CD4-positive, alpha-beta memory T cell (primary cell): ENCODE data around the gene ARL2BP. TPM values are rescaled to one million over a fixed set of nuclear protein-coding genes. Genes with fewer than 3 reads are reported as not detected.

Source experiments
- CTCF ChIA-PET: fragments of 350-600 bp; sonication (Branson Sonifier 250); formaldehyde crosslinking; loops from one replicate; lab custom pipeline; 2021; ENCODE audit warnings: inconsistent platforms; ENCODE audit not compliant: partially characterized antibody; lab: Charles Lee
- POLR2A ChIA-PET: fragments of 350-600 bp; sonication (Branson Sonifier 250); formaldehyde crosslinking; loops from one replicate; lab custom pipeline; 2021; ENCODE audit not compliant: partially characterized antibody; lab: Charles Lee
- DNase-seq, 5 donors: peaks; one replicate each; pipeline versions ENCODE4 v3.0.0 to v3.0.0-alpha.2; 2020 to 2022; ENCODE audit warnings: mixed read lengths in 1 of 5
- H3K27ac ChIP-seq: one replicate; pipeline ENCODE4 v1.7.0; 2013; ENCODE audit warnings: low read depth, low read length
- H3K27me3 ChIP-seq: 2 replicates; pipeline ENCODE4 v1.7.0; 2013; ENCODE audit warnings: mild to moderate bottlenecking, low read length, moderate library complexity; ENCODE audit not compliant: insufficient read depth
- H3K36me3 ChIP-seq: 2 replicates; pipeline ENCODE4 v1.7.0; 2013; ENCODE audit warnings: mild to moderate bottlenecking, low read length, moderate library complexity; ENCODE audit not compliant: insufficient read depth
- H3K4me1 ChIP-seq: 2 replicates; pipeline ENCODE4 v1.7.0; 2013; ENCODE audit warnings: mild to moderate bottlenecking, low read length, moderate library complexity; ENCODE audit not compliant: insufficient read depth
- H3K4me3 ChIP-seq, 2 donors: one replicate each; pipeline ENCODE4 v1.7.0; 2013; ENCODE audit warnings: low read length in 2 of 2, mild to moderate bottlenecking in 1 of 2
- H3K9me3 ChIP-seq, 2 donors: one replicate each; pipeline ENCODE4 v1.7.0; 2013; ENCODE audit warnings: low read length in 2 of 2, control low read depth in 1 of 2; ENCODE audit not compliant: control insufficient read depth in 1 of 2
- H3K27ac Mint-ChIP-seq, 7 donors: one replicate each; pipeline ENCODE4 v1.8.0; 2020 to 2021; ENCODE audit warnings: mixed read lengths in 7 of 7, mild to moderate bottlenecking in 6 of 7, inconsistent platforms in 3 of 7, moderate library complexity in 3 of 7
- H3K27me3 Mint-ChIP-seq, 2 donors: one replicate each; pipeline ENCODE4 v1.8.0; 2020 to 2021; ENCODE audit warnings: mixed read lengths in 2 of 2
- H3K36me3 Mint-ChIP-seq, 2 donors: one replicate each; pipeline ENCODE4 v1.8.0; 2020 to 2021; ENCODE audit warnings: mixed read lengths in 2 of 2, inconsistent platforms in 1 of 2, mild to moderate bottlenecking in 1 of 2
- H3K4me1 Mint-ChIP-seq, 4 donors: one replicate each; pipeline ENCODE4 v1.8.0; 2020 to 2021; ENCODE audit warnings: mixed read lengths in 4 of 4, mild to moderate bottlenecking in 1 of 4
- H3K4me3 Mint-ChIP-seq, 8 donors: one replicate each; pipeline ENCODE4 v1.8.0; 2020 to 2021; ENCODE audit warnings: mixed read lengths in 8 of 8, mild to moderate bottlenecking in 7 of 8, moderate library complexity in 6 of 8, inconsistent platforms in 3 of 8
- H3K9me3 Mint-ChIP-seq, 8 donors: one replicate each; pipeline ENCODE4 v1.8.0; 2020 to 2021; ENCODE audit warnings: mixed read lengths in 8 of 8, mild to moderate bottlenecking in 5 of 8, inconsistent platforms in 3 of 8, moderate library complexity in 1 of 8
- intact Hi-C: fragments of 100-400 bp; cut with micrococcal nuclease; formaldehyde crosslinking; loops from one replicate; pipeline ENCODE4 v1.15.1; 2023
- polyA plus RNA-seq, 2 donors: library from polyadenylated mRNA; unstranded; fragments of 300-500 nt; fragmentation: Illumina TruSeq; gene quantifications; one replicate each; pipeline ENCODE4 v1.2.3, GENCODE V29; 2021
- total RNA-seq, 2 experiments: library from RNA; stranded (reverse); gene quantifications; one replicate each; pipeline ENCODE4 v1.2.3, GENCODE V29; 2021

Gene ARL2BP
- total and polyA plus RNA-seq, 4 experiments from 2014 or later = 48.0 to 181 (median 89.5) TPM

- Histone ChIP-seq H3K36me3 (no peaks in the 10 kb centered on the region), H3K4me3 (no peak overlapping the region), H3K4me1 (peaks cover 5% of the 10 kb centered on the region), H3K27ac (no peak overlapping the region), H3K9me3 (no peaks in the 10 kb centered on the region), H3K27me3 (no peaks in the 10 kb centered on the region)
- Mint-ChIP-seq H3K9me3 (no peaks in the 10 kb centered on the region), H3K4me1 (peaks cover 0 to 8% (median 6%) of the 10 kb centered on the region in 4 donors), H3K27me3 (peaks cover 6% of the 10 kb centered on the region in 2 donors), H3K4me3 (no peak overlapping the region), H3K27ac (peak overlapping the region in 2 of 7 donors; percentile 40 to 52), H3K36me3 (no peaks in the 10 kb centered on the region)
- POLR2A ChIA-PET = interaction anchor here (1.5 kb wide), 1 partner anchor 10 kb away, joined by 6 read pairs; no protein-coding TSS in a partner anchor
- intact Hi-C loops = no loop called here
- DNase-seq = no peak
- CTCF ChIA-PET = interaction anchor here (1.1 kb wide), 1 partner anchor 10 kb away, joined by 3 read pairs; no protein-coding TSS in a partner anchor
Observed at GRCh38 chr16:57289391-57290257, 44.6 kb downstream of the ARL2BP start.

- intact Hi-C loops = no loop called here
- CTCF ChIA-PET = interaction anchor here (1.0 to 10.3 kb wide), 3 partner anchors 121 to 222 kb away, joined by 3 to 174 read pairs (median 5); no protein-coding TSS in a partner anchor
Observed at GRCh38 chr16:57297856-57298255, 52.8 kb downstream of the ARL2BP start.

GRCh38 chr16:57299009-57299718, 54.1 kb downstream of the ARL2BP start:
- POLR2A ChIA-PET = interaction anchor here (1.0 to 3.9 kb wide), 10 partner anchors 9 to 303 kb away, joined by 3 to 26 read pairs (median 11); partner anchors contain the start of genes ARL2BP, CIAPIN1, COQ9 and POLR2C
- no peaks in the 10 kb centered on the region for H3K9me3 ChIP-seq
- Mint-ChIP-seq H3K27me3 (no peaks in the 10 kb centered on the region), H3K36me3 (no peaks in the 10 kb centered on the region), H3K27ac (no peak overlapping the region), H3K4me1 (peaks cover 8 to 20% (median 14%) of the 10 kb centered on the region in 4 donors), H3K9me3 (no peaks in the 10 kb centered on the region), H3K4me3 (no peak overlapping the region)
- peak in 1 of 5 donors; percentile 67 for DNase-seq
- CTCF ChIA-PET = interaction anchor here (0.9 to 10.3 kb wide), 8 partner anchors 8 to 161 kb away, joined by 3 to 174 read pairs (median 4); partner anchors contain the start of gene ARL2BP
- intact Hi-C loops = no loop called here
- H3K4me1 ChIP-seq = peaks cover 43% of the 10 kb centered on the region
- H3K4me3 ChIP-seq = peak overlapping the region; percentile 45 to 67
- no peaks in the 10 kb centered on the region for H3K36me3 ChIP-seq
- H3K27me3 ChIP-seq = no peaks in the 10 kb centered on the region
- peak overlapping the region; percentile 53 for H3K27ac ChIP-seq

More at GRCh38 chr16:57297856-57298255, 52.8 kb downstream of the ARL2BP start:
- POLR2A ChIA-PET = interaction anchor here (1.0 to 3.9 kb wide), 2 partner anchors 16 to 53 kb away, joined by 3 to 25 read pairs; partner anchors contain the start of gene ARL2BP
- H3K4me3 ChIP-seq = no peak overlapping the region
- no peaks in the 10 kb centered on the region for H3K9me3 Mint-ChIP-seq
- peak; percentile 68 to 81 (median 76) for DNase-seq
- H3K4me1 Mint-ChIP-seq = peaks cover 4 to 13% (median 9%) of the 10 kb centered on the region in 4 donors
- H3K27me3 ChIP-seq = no peaks in the 10 kb centered on the region
- H3K36me3 Mint-ChIP-seq = no peaks in the 10 kb centered on the region
- peak overlapping the region in 6 of 7 donors; percentile 91 to 99 (median 96) for H3K27ac Mint-ChIP-seq
- H3K27ac ChIP-seq = peak overlapping the region; percentile 35
- H3K4me1 ChIP-seq = peaks cover 32% of the 10 kb centered on the region
- no peaks in the 10 kb centered on the region for H3K27me3 Mint-ChIP-seq
- H3K36me3 ChIP-seq = no peaks in the 10 kb centered on the region
- H3K9me3 ChIP-seq = no peaks in the 10 kb centered on the region
- H3K4me3 Mint-ChIP-seq = peak overlapping the region in 7 of 8 donors; percentile 67 to 85 (median 76)

GRCh38 chr16:57299719-57300386, 54.8 kb downstream of the ARL2BP start:
- Histone ChIP-seq H3K27ac (peak overlapping the region; percentile 53), H3K4me3 (peak overlapping the region; percentile 60 to 67), H3K27me3 (no peaks in the 10 kb centered on the region), H3K36me3 (no peaks in the 10 kb centered on the region), H3K4me1 (peaks cover 49% of the 10 kb centered on the region), H3K9me3 (no peaks in the 10 kb centered on the region)
- H3K27me3 Mint-ChIP-seq = no peaks in the 10 kb centered on the region
- CTCF ChIA-PET = interaction anchor here (0.6 to 10.3 kb wide), 16 partner anchors 9 to 230 kb away, joined by 3 to 174 read pairs (median 4); partner anchors contain the start of genes ARL2BP, CIAPIN1, COQ9 and POLR2C
- peak; percentile 86 to 93 (median 87) for DNase-seq
- H3K36me3 Mint-ChIP-seq = no peaks in the 10 kb centered on the region
- intact Hi-C loops = loop anchor here (1.0 kb wide), 13 partner anchors 16 to 435 kb away; partner anchors contain the start of genes CCDC102A, CIAPIN1, COQ9 and HERPUD1
- H3K9me3 Mint-ChIP-seq = no peaks in the 10 kb centered on the region
- H3K27ac Mint-ChIP-seq = no peak overlapping the region
- H3K4me1 Mint-ChIP-seq = peaks cover 12 to 27% (median 17%) of the 10 kb centered on the region in 4 donors
- no peak overlapping the region for H3K4me3 Mint-ChIP-seq
- POLR2A ChIA-PET = interaction anchor here (0.6 to 3.9 kb wide), 19 partner anchors 10 to 302 kb away, joined by 3 to 26 read pairs (median 4); partner anchors contain the start of genes ADGRG5, ARL2BP, CCDC102A and CIAPIN1

- H3K27me3 Mint-ChIP-seq = no peaks in the 10 kb centered on the region
- no peak overlapping the region for H3K27ac Mint-ChIP-seq
- H3K4me1 Mint-ChIP-seq = peaks cover 12 to 27% (median 17%) of the 10 kb centered on the region in 4 donors
- POLR2A ChIA-PET = interaction anchor here (0.6 to 3.9 kb wide), 18 partner anchors 21 to 570 kb away, joined by 3 to 26 read pairs (median 4); partner anchors contain the start of genes ADGRG5, ARL2BP, CCDC102A and CIAPIN1
- no peaks in the 10 kb centered on the region for H3K36me3 Mint-ChIP-seq
- intact Hi-C loops = loop anchor here (1.0 kb wide), 13 partner anchors 16 to 435 kb away; partner anchors contain the start of genes CCDC102A, CIAPIN1, COQ9 and HERPUD1
- H3K4me3 ChIP-seq = peak overlapping the region; percentile 60 to 67
- H3K9me3 ChIP-seq = no peaks in the 10 kb centered on the region
- no peaks in the 10 kb centered on the region for H3K36me3 ChIP-seq
- no peaks in the 10 kb centered on the region for H3K27me3 ChIP-seq
- CTCF ChIA-PET = interaction anchor here (0.6 to 10.3 kb wide), 17 partner anchors 9 to 292 kb away, joined by 3 to 174 read pairs (median 4); partner anchors contain the start of genes ARL2BP, CIAPIN1, COQ9 and POLR2C
- no peaks in the 10 kb centered on the region for H3K9me3 Mint-ChIP-seq
- H3K27ac ChIP-seq = peak overlapping the region; percentile 53
- peak; percentile 99 to 100 (median 99) for DNase-seq
- no peak overlapping the region for H3K4me3 Mint-ChIP-seq
- peaks cover 49% of the 10 kb centered on the region for H3K4me1 ChIP-seq
Observed at GRCh38 chr16:57300387-57301125, 55.5 kb downstream of the ARL2BP start.
